Testis (tissue), 3 donors: ENCODE results near the gene NOX1. TPM values are rescaled to one million over a fixed set of nuclear protein-coding genes. Genes with fewer than 3 reads are reported as not detected.
A peak's percentile ranks its signal among the peaks of the same experiment; 100 is the strongest.
"Not testable (repeated sequence)": the region's sequence is repeated elsewhere in the genome, so short reads cannot be mapped to it uniquely, and the experiment has no call there.

ENCODE experiments used
- DNase-seq: peaks from one replicate; pipeline ENCODE4 v3.0.0-alpha.2; 2019
- H3K27ac ChIP-seq, 2 donors: fragments of 200-600 bp; sonication (generic); one replicate each; pipeline ENCODE4 v1.5.1; 2019
- H3K27me3 ChIP-seq: fragments of 200-600 bp; sonication (generic); one replicate; pipeline ENCODE4 v1.5.1; 2019
- H3K36me3 ChIP-seq: fragments of 200-600 bp; sonication (generic); one replicate; pipeline ENCODE4 v1.5.1; 2017; ENCODE audit warnings: low read depth; ENCODE audit errors: missing control alignments
- H3K4me1 ChIP-seq: fragments of 200-600 bp; sonication (generic); one replicate; pipeline ENCODE4 v1.5.1; 2019
- H3K4me3 ChIP-seq, 2 donors: fragments of 200-600 bp; sonication (generic); one replicate each; pipeline ENCODE4 v1.5.1; 2017 to 2019
- H3K9me3 ChIP-seq: fragments of 200-600 bp; sonication (generic); one replicate; pipeline ENCODE4 v1.5.1; 2017
- CTCF ChIP-seq, 3 experiments: fragments of 450-650 bp in 2 of 3; fragments of 200-600 bp in 1 of 3; sonication (generic) in 1 of 3; IDR thresholded peaks; one replicate each; pipeline ENCODE4 v1.5.1; 2016 to 2019; ENCODE audit warnings: antibody characterized with exemption in 3 of 3, mild to moderate bottlenecking in 2 of 3, moderate library complexity in 1 of 3
- POLR2A ChIP-seq: fragments of 450-650 bp; IDR thresholded peaks from one replicate; pipeline ENCODE4 v1.6.1; 2017; ENCODE audit warnings: antibody characterized with exemption, mild to moderate bottlenecking, moderate library complexity
- WGBS, 2 donors: methylation state at CpG; one replicate each; pipeline ENCODE4 v1.1.5; 2018; 5-methylcytosine and 5-hydroxymethylcytosine counted together
- intact Hi-C: fragments of 100-400 bp; cut with DNase I; formaldehyde crosslinking; loops from one replicate; pipeline ENCODE4 v1.15.1; 2023; ENCODE audit warnings: low total_unique reads
- polyA plus RNA-seq: library from polyadenylated mRNA; stranded (reverse); fragments of 350-450 nt; fragmentation: Illumina TruSeq; extraction: RNeasy Lipid Tissue Mini Kit (QIAGEN cat#74804); gene quantifications from one replicate; pipeline ENCODE4 v1.2.3, GENCODE V29; 2014; ENCODE audit warnings: low read depth, low replicate concordance; ENCODE audit not compliant: insufficient read depth
- total RNA-seq, 2 donors: library from RNA; depleted of rRNA; stranded (reverse); fragments of >200 nt; gene quantifications; one replicate each; pipeline ENCODE4 v1.2.3, GENCODE V29; 2016

The NOX1 gene
- total and polyA plus RNA-seq, 3 donors from 2014 or later = 1.2 TPM; not detected in 2

DNA sequence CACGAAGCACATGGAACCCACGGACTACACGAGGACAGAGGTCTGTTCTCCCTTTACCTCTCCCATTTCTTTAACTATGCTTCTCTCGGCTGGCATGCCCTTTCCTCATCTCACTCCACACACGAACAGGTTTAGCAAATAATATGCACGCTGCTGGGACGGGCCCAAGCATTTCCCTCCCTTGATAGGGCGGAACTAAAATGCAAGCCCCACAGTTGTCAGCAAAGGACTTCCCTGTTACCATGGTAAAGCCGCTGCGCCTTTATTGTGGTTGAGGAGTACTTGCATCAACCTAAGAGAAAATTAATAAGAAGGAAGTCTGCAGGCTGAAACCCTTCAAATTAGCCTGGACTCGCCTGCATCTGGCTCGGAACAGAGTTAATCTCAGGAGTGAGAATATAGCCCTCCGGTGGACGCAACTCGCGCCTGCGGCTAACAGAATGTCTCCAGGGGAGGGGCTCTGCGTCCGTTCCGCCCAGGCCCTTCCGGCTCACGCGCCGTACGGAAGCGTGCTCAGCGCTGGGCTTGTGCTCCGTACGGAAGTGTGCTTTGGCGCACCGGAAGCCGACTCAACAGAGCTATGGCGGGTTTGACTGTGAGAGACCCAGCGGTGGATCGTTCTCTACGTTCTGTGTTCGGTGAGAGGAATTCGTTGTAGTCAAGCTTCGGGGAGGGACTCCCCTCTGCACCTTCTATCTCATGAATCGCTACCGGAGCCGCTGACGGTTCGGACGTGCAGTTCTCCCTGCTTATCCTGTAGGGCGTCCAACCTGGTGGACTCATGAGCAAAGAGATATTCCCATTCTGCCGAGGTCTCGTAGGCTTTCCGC is 54.1 kb downstream of the NOX1 start, which contains the start of gene CSTF2:
CSTF2 (plus strand) TSS at position 555 of the 830 bp plus-strand sequence; CDS start at position 581, 26 bp downstream.
- H3K27me3 ChIP-seq = no peaks in the 10 kb centered on the region
- no peaks in the 10 kb centered on the region for H3K4me1 ChIP-seq
- H3K36me3 ChIP-seq = no peaks in the 10 kb centered on the region
- TF ChIP-seq POLR2A (no peak), CTCF (IDR thresholded peaks at IDR 0.05) (no peak)
- no peaks in the 10 kb centered on the region for H3K9me3 ChIP-seq
- H3K27ac ChIP-seq = no peak within 1 kb of the TSS
- WGBS, 2 donors = 0% methylated on average over 10 to 30 of the region's 49 CpGs
- peak within 1 kb of the TSS; percentile 57 to 71 for H3K4me3 ChIP-seq
- intact Hi-C loops = no loop called here
- peak; percentile 90 for DNase-seq

- Histone ChIP-seq H3K4me1 (no peaks in the 10 kb centered on the region), H3K9me3 (no peaks in the 10 kb centered on the region), H3K4me3 (peak overlapping the region; percentile 57 to 71), H3K36me3 (no peaks in the 10 kb centered on the region), H3K27me3 (no peaks in the 10 kb centered on the region), H3K27ac (no peak overlapping the region)
- peak; percentile 12 for DNase-seq
- intact Hi-C loops = no loop called here
- WGBS, 2 donors = 16 to 20% methylated on average over 7 to 8 of the region's 15 CpGs
- no peak for TF ChIP-seq CTCF (IDR thresholded peaks at IDR 0.05)
- no peak for TF ChIP-seq POLR2A
Observed at GRCh38 chrX:100819534-100819836, 54.7 kb downstream of the NOX1 start.

- H3K4me3 ChIP-seq = no peak overlapping the region
- no peak for DNase-seq
- no peaks in the 10 kb centered on the region for H3K9me3 ChIP-seq
- no peak for TF ChIP-seq POLR2A
- no peak for TF ChIP-seq CTCF (IDR thresholded peaks at IDR 0.05)
- no peaks in the 10 kb centered on the region for H3K36me3 ChIP-seq
- intact Hi-C loops = no loop called here
- no peak overlapping the region for H3K27ac ChIP-seq
- WGBS, 2 donors = 80 to 81% methylated on average over 2 of the region's 2 CpGs
- no peaks in the 10 kb centered on the region for H3K27me3 ChIP-seq
- no peaks in the 10 kb centered on the region for H3K4me1 ChIP-seq
Observed at GRCh38 chrX:100817340-100817739, 56.8 kb downstream of the NOX1 start.

DNA sequence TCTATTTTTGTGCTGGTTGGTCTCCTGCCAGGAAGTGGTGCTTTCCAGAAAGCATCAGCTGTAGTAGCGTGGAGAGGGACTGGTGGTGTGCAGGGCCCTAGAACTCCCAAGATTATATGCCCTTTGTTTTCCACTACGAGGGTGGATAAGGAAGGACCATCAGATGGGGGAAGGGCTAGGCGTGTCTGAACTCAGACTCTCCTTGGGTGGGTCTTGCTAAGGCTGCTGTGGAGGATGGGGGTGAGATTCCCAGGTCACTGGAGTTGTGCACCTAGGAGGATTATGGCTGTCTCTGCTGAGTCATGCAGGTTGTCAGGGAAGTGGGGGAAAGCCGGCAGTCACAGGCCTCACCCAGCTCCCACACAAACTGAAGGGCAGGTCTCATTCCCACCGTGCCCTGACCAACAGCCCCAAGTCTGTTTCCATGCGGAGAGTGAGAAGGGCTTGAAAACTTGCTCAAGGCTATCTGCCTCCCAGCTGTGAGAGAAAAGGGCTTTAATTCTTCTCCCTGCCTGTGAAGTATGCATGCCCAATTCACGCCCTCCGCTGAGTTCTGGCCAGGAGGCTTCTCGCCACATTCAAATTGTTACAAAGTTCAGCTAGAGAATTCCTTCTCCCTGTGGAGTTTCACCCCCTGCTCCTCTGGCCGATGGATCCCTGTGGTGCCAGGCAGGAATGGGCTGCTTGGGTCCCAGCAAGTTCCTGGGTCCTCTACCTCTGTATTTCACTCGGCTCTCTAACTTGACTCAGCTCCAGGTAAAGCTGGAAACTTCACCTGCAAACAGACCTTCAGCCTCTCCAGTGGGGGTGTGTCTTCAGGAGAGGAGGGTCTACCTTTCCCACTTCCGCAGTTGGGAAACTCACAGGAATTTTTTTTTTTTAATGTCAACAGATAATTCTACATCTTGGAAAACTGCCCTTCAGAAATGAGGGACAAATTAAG is 61.7 kb downstream of the NOX1 start:
- WGBS, 2 donors = 20 to 31% methylated on average over 1 to 11 of the region's 12 CpGs
- TF ChIP-seq CTCF (IDR thresholded peaks at IDR 0.05) (no peak), POLR2A (no peak)
- no peaks in the 10 kb centered on the region for H3K4me1 ChIP-seq
- no peak overlapping the region for H3K4me3 ChIP-seq
- peak; percentile 67 for DNase-seq
- no peaks in the 10 kb centered on the region for H3K9me3 ChIP-seq
- H3K36me3 ChIP-seq = no peaks in the 10 kb centered on the region
- intact Hi-C loops = no loop called here
- H3K27me3 ChIP-seq = no peaks in the 10 kb centered on the region
- no peak overlapping the region for H3K27ac ChIP-seq

DNA sequence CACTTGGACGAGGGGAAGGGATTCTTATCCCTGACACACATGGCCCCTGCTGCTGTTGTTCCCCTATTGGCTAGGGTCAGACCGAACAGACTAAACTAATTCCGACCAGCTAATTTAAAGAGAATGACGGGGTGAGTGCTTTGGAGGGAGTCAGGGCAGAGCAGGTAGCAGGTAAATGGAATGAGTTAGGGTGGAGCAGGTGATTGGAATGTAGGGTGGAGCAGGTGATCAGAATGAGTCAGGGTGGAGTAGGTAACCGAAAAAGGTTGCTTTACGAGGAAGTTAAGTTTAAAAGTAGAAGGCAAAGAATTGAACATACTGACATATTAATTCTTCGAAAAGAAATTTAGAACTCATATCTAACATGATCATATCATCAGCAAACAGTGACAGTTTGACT is 65.9 kb downstream of the NOX1 start:
- DNase-seq, H3K27ac ChIP-seq: not testable (repeated sequence)
- WGBS, 2 donors = 88 to 95% methylated on average over 6 to 7 of the region's 7 CpGs

More for the DNA sequence above, 65.9 kb downstream of the NOX1 start:
- H3K4me1 ChIP-seq, H3K27me3 ChIP-seq, H3K36me3 ChIP-seq, intact Hi-C loops, H3K4me3 ChIP-seq, H3K9me3 ChIP-seq: not testable (repeated sequence)
